Activated T-cell treated with anti-CD3 and anti-CD28 coated beads for 4 hours (primary cell): ENCODE data around the gene VPS26A.

Source experiments
- DNase-seq: peaks from one replicate; pipeline ENCODE4 v3.0.0-alpha.2; 2020

The VPS26A gene

DNA sequence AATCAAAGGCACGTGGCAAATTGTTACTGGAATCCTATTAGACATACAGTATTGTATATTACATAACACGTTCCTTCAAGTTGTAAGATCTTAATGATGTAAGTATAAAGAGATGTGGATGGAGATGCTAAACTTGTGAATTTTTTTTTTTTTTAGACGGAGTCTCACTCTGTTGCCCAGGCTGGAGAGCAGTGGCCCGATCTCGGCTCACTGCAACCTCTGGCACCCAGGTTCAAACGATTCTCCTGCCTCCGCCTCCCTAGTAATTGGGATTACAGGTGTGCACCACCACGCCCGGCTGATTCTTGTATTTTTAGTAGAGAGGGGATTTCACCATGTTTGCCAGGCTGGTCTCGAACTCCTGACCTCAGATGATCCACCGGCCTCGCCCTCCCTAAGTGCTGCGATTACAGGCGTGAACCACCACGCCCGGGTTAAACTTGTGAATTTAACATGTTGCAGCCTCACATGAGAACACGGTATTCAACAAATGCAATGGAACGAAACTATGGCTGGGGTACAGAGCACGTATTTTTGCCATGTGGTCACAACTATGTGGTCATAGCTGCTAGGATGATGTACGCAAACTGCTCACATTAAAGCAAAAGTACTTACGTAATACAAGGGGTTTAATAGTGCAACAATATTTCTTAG is 55.2 kb downstream of the VPS26A start:
- DNase-seq = peak; percentile 11

DNA sequence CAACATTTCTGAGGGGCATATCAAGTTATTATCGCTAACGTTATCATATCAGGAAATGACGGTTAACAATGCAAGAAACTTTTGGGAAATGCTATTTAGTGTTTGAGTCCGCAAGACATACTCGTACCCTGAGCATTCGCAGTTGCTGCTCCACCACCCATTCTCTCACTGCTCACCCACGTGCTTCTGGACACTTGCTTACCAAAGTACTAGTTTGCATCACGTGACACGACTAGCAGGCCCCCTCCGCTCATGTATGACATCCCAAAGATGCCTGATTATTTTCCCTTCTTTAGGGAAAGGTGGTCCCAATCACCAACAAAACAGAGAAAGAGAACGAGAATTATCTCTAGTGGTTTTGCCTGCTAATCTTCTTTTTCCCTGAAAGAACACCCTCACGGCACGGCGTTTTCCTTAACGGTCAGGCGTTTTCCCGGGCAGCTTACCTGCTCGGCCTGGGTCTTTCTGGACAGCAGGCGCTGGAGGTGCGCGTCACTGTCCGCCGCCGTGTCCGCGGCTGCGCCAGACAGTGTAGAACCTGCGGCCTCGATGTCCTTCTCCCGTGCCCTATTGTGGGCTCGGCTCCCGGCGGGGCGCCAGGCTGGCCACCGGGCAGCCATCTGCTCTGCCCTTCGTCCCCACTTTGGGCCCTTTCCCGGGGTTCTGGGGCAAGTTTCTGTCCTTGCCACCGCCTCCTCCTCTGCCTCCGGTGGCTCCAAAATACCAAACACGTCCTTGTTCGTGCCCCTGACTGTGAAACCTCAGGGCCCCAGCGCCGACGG is 56.0 kb downstream of the VPS26A start, which contains the start of gene SUPV3L1:
TSS of gene SUPV3L1 (plus strand) at position 492 of the 782 bp plus-strand sequence. CDS start at position 550, 58 bp downstream.
- peak; percentile 80 for DNase-seq

DNA sequence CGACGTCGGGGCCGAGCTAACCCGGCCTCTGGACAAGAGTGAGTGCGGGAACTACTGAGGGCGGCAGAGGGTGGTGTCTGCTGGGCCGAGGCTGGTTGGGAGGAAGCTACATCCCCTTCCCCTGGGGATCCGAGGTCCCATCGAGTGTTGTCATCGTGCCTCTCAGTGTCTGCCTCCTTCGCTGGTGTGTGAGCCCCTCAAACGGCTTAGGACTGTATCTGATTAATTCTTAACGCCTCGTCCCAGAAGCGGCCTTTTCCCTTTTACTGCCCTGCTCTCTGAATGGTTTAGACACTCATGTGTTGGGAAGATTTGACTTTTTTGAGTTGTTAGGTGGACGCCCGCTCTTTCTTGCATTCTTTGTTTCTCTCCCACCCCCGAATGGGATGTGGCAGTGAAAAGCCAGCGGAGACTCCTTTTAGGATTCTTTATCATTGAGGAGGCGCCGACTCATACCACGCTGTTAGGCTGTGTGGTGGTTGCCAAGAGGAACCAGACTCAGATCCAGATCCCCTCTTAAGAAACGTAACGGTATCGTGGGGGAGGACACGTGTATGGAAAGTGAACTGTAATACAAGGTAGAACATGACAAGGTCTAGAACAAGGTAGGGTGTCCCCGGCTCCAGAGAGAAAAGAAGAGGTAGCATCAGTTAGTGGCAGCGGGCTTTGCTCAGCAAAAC is 56.7 kb downstream of the VPS26A start:
- DNase-seq = no peak

DNA sequence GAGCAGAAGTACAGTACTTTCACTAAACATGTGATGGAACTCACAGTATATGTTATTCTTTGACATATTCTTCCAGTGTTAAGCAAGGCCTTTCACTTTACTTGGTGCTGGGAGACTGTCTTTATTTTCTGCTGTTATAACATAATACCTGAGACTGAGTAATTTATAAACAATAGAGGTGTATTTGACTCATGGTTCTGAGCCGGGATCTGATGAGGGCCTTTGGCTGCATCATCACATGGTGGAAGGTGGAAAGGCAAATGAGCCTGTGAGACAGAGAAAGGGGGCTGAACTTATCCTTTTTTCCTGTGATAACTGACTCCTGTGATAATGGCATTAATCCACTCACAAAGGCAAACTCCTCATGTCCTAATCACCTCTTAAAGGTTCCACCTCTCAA is 57.5 kb downstream of the VPS26A start:
- DNase-seq = no peak

DNA sequence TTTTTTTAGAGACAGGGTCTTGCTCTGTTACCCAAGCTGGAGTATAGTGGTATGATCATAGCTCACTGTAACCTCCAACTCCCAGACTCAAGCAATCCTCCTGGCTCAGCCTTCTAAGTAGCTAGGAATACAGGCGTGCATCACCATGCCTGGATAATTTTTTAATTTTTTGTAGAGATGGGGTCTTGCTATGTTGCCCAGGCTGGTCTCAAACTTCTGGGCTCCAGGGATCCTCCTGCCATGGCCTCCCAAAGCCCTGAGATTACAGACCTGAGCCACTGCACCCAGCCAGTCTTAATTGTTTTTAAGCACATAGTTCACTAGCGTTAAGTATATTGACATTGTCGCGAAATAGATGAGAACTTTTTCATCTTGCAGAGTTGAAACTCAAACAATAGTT is 58.0 kb downstream of the VPS26A start:
- DNase-seq = no peak

DNA sequence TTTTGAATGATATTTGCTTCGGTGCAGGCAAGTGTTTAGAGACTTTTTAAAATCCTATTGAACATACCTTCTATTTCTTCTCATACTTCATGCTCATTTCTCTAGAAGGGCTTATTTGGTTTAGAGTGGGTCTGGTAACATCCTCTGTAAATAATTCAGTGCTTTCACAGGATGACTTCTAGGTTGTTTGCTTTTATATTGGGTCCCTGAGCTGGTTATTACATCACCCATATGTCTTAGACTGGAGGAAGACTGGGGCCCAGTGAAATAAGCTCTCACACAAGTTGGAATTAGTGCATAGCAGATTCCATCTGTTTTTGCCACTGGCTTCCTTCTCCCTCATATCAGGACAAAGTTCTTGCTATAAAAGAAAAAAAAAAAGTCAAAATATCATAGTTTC is 62.5 kb downstream of the VPS26A start:
- no peak for DNase-seq

DNA sequence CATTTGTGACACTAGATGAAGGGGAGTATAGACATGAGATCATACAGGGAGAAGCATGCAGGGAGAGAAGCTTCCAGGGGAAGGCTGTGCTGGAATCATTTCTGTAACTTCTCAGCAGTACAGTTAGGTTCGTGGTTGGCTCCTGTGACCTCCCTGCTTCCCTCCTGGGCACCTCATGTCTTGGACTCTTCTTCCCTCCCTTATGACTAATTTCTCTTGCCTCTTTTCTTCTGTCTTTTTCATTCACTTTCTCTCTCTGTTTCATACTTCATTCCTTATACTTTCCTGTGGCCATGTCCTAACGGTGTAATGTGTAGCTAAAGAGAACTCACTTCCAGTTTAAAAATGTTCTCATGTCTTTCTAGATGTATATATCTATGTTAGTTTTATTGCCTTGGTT is 77.1 kb downstream of the VPS26A start:
- no peak for DNase-seq

DNA sequence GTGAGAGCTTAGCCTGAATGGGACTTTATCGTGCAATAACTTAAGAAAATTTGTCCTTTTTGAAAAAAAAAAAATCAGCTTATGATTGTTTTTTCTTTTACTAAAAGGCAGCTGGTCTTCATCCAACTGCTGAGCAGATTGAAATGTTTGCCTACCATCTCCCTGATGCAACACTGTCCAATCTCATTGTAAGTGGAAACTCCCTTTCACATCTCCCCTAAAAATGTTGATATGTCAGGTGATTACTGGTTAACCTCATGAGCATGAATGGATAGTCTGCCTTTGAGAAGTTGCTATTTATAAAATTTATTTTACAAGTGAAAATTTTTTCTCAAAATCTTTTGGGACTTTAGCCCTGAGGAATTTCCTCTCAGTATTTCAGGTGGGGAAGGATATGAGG is 78.4 kb downstream of the VPS26A start:
- no peak for DNase-seq

DNA sequence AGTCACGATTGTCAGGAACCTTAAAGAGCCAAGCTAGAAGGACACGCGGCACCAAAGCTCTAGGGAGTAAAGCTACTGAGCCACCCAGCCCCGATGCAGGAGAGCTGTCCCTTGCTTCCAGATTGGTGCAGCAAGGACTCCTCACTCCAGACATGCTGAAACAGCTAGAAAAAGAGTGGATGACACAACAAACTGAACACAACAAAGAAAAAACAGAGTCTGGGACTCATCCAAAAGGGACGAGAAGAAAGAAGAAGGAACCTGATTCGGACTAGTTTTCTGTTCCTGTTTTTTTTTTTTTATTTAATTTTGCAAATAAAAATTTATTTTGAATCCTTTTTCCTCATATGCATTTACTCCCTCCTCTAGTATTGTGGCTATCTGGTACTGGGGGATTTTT is 84.8 kb downstream of the VPS26A start:
- DNase-seq = no peak

DNA sequence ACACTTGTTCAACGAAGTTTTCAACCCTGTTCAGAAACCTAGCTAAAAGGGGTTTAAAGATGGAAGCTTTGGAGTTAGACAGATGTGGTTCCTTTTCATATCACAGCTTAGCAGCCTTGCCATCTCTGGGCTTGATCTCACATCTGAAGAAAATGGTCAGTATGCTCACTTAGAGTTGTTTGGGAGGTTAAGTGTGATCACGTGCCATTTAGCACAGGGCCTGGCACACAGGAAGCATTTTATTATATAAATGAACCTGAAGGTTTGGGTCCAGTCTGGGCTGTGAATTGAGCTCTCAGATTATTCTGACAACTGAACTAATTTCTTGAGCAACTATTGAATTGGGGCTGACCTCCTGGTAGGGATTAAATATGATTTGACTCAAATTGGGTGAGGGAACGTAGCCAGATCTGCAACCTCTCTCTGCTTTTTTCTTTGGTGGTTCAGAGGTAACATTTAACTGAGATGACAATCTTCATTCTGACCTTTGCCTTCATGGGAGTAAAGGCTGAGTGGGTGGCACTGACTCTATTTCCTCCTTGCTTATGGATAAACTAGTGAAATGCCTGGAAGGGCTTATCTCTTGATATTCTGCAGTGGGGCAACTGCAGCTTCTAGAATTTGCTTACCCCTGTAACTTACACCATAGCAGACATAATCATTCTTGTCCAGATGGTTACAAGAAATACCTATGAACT is 86.0 kb downstream of the VPS26A start:
- DNase-seq = no peak

DNA sequence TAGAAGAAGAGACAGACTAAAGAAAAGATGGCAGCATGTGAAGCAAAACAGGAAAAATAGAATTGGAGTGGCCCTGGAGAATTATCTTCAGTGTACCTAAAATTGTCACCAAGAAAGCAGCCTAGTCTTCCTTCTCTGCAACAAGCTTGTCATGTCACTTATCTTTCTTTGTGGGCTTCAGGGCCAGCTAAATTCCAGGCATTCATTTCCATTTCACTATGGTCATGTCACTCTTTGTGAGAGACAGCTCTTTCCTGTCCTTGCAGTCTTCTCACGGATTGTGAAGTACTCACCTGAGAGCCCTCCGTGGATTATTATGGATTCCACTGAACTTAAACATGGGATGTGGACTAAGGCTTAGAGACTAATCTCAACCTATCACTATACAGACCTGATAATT is 87.1 kb downstream of the VPS26A start:
- DNase-seq = no peak

DNA sequence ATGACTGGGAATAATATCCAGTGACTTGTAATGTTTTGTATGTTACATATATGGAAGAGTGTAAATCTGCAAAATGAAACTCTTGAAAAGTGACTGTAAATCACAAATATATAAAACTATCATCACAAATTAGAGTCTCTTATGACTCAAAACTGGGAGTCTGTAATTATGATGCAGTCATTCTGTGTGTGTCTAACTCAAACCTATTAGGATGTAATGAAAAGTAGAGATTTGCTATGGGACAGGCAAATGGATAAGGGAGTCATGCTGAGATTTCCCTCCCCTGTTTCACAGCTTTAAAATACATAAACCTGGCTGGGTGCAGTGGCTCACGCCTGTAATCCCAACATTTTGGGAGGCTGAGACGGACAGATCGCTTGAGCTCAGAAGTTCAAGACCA is 87.5 kb downstream of the VPS26A start:
- no peak for DNase-seq

DNA sequence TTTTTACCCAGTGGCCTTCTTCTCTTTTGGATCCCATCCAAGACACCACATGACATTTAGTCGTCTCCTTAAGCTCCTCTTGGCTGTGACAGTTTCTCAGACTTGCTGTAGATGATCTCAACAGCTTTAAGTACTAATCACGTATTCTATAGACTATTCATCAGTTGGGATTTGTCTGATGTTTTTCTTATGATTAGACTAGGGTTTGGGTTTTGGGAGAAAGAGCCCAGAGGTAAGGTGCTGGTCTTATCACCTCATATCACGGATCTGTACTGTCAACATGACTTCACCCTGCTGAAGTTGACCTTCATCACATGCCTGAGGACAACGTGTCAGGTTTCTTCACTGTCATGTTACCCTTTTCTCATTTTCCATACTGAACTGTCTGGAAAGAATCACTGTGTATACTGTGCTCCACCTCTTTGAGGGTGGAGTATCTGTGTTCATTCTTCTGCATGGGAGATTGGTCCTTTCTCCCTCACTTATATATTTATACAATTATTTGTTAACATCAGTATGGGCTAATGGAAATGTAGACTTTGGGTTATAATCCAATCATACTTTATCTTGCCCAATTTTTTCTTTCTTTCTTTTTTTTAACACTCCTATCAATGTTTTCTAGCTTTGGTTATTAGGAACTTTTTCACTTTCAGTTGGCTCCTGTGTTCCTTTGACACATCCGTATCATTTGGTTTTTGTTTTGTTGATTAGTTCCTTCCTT is 89.8 kb downstream of the VPS26A start:
- no peak for DNase-seq

DNA sequence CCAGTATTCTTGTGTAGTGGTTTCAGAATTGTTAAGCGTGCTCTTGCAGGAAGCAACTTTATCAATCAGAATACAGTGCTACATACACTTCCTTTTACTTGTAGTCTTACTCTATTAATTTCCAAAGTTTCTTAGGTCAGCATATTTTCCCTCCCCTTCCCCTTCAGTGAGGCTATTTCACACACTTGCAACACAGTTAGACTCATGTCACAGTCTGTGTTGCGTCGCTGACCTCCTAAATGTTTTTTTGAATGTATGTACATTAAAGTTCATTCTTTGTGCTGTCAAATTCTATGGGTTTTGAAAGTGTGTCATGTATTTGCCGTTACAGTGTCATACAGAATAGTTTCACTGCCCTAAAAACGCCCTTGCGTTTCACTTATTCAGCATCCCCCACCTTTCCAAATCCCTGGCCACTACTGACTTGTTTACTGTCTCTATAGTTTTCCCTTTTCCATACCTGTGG is 90.7 kb downstream of the VPS26A start:
- no peak for DNase-seq

DNA sequence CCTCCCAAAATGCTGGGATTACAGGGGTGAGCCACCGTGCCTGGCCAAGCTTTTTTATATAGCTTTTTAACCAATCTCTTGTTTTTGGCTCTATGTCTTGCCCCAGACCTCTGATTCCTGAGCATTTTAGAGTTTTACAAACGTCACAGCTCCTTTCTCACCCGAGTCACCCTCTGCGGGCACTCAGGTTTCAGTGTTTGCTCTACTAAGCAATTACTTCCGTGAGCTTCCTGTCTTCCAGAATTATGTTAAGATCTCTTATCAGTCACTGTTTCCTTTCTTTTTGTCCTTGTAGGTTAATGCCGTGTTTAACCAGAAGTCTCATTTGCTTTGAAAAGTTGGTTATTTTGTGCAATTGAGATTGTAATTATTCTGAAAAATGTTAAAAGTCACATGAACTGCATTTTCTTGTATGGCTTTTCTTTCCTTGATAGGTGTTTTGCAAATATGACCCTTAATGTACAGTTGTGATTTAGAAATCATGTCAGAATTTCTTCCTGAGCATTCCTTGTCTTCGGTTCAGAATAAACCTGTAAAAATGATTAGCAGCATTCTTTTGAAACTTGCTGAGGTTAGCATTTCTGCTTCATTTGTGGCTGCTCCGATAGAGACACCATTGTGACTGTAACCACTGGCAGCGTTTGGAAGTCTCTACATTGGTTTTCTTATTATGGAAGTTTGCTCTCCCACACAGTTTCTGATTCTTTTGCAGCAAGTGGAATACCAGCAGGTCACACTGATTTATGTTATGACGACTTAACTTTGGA is 91.6 kb downstream of the VPS26A start:
- no peak for DNase-seq

DNA sequence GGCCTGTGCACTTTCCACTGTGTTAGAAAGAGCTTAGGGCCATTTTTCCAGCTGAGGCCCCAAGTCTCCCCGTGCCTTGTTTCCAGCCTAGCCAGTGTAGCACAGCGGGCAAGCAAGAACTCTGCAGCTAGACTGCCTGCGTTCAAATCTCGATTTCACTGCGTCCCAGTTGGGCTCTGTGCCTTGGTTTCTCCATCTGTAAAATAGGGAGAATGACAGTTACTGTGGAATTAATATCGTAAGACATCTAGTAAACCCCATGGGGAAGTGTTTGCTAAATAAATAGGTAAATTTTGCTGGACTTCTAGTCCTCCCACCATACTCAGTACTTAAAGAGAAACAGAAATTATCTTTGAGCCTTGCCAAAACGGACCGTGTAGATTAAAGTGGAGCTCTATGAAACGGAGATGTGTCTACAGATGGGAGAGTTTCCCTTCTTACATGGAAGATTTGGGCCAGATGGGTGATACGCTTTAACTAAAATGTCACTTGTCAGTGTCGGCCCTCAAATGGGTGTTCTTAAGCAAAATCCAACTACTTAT is 92.7 kb downstream of the VPS26A start:
- no peak for DNase-seq

DNA sequence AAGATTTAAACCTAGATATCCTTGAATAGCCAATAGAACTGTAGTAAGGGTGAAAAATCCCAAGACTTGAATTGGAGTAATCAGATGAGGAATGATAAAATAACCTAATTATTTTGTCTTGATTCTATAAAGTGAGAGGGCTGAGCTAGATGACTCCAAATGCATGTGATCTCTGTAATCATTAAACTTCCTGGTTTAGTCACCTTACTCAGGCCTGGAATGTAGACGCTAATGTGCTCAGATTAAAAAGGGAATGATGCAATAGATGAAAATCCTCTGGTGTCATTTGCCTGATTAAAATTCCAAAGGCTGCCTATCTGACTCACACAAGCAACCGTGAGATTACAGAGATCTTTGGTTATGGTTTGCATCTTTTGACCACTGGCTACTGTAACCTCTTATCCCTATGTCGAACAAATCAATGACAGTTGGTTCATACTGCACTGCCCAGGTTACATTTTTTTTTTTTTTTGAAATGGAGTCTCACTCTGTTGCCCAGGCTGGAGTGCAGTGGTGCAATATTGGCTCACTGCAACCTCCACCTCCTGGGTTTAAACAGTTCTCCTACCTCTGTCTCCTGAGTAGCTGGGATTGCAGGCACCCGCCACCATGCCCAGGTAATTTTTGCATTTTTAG is 93.3 kb downstream of the VPS26A start:
- no peak for DNase-seq

DNA sequence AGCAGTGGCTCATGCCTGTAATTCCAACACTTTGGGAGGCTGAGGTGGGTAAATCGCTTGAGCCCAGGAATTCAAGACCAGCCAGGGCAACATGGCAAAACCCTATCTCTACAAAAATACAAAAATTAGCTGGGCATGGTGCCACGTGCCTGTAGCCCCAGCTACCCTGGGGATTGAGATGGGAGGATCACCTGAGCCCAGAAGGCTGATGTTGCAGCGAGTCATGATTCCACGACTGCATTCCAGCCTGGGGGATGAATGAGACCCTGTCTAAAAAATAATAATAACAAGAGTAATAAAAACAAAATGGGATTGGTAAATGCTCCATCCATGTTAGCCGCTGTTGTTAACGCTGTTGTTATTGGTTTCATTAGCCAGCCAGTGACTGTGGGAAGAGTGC is 94.9 kb downstream of the VPS26A start:
- DNase-seq = no peak

DNA sequence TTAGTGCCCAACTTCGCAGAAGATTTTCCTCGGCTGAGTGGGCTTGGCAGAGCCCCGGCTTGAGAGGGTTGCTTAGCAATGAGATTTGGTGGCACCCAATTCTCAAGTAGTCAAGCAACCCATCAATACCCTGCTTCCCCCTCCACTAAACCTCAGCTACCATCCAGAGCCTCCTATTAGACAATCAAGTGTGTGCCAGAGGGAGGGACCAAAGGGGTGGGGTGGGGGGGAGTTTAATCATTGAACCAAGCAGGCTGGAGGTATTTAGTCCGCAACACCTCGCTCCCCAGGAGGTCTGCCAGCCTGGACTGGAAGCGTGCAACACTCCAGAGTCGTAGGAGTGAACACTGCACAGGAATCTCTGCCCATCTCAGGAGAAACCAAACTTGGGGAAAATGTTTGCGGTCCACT is 96.1 kb downstream of the VPS26A start, which contains the start of gene HKDC1:
TSS of gene HKDC1 (plus strand) at position 292 of the 411 bp plus-strand sequence. CDS start at position 396, 104 bp downstream.
- no peak for DNase-seq

DNA sequence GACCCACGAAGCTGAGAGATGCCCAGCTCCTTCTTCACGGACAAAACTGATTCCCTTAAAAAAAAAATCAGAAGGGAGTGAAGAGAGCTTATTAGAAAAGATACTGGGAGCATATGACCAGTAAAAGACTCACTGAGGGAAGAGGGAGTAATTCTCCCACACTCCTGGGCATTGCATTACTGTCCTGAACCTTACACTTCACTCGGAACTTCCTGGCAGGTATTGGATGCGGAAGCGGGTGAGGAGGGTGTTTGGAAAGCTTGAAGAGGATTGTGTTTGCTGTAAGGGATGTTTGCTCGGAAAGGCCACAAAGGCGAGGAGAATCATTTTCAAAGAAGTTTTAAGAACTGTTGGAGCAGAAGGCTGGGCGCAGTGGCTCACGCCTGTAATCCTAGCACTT is 96.5 kb downstream of the VPS26A start:
- no peak for DNase-seq
